HL-60 (cell line): Measurements from ENCODE around the gene IL13.
"Not testable (repeated sequence)": the region's sequence is repeated elsewhere in the genome, so short reads cannot be mapped to it uniquely, and the experiment has no call there.

Experiments
- POLR2AphosphoS5 ChIP-seq: IDR thresholded peaks from 2 replicates; pipeline ENCODE4 v1.6.1; 2012; ENCODE audit warnings: low read depth
- TF ChIP-seq, protein P1 (sequence below): IDR thresholded peaks from one replicate; pipeline ENCODE4 v1.5.1; 2011; ENCODE audit warnings: low read length, control low read depth, inconsistent platforms; ENCODE audit not compliant: insufficient read depth

DNA sequence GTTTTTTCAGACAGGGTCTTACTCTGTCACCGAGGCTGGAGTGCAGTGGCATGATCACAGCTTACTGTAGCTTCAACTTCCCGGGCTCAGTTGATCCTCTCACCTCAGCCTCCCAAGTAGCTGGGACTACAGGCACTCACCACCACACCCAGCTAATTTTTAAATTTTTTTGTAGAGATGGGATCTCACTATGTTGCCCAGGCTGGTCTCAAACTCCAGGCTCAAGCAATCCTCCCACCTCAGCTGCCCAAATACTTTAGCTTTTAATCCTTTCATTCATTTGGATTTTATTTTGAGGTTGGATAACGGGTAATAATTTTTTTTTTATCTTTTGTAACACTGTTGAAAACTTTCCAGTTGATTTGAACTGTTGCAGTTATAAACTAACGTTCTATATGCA lies 24.4 kb upstream of the IL13 start:
- TF ChIP-seq, protein P1, sequence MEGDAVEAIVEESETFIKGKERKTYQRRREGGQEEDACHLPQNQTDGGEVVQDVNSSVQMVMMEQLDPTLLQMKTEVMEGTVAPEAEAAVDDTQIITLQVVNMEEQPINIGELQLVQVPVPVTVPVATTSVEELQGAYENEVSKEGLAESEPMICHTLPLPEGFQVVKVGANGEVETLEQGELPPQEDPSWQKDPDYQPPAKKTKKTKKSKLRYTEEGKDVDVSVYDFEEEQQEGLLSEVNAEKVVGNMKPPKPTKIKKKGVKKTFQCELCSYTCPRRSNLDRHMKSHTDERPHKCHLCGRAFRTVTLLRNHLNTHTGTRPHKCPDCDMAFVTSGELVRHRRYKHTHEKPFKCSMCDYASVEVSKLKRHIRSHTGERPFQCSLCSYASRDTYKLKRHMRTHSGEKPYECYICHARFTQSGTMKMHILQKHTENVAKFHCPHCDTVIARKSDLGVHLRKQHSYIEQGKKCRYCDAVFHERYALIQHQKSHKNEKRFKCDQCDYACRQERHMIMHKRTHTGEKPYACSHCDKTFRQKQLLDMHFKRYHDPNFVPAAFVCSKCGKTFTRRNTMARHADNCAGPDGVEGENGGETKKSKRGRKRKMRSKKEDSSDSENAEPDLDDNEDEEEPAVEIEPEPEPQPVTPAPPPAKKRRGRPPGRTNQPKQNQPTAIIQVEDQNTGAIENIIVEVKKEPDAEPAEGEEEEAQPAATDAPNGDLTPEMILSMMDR: not testable (repeated sequence)
- not testable (repeated sequence) for TF ChIP-seq POLR2AphosphoS5
